ENCODE results near the gene CFAP100. TPM values are rescaled to one million over a fixed set of nuclear protein-coding genes. Genes with fewer than 3 reads are reported as not detected.

CFAP100 gene
- total and polyA plus RNA-seq, 9 of the 15 experiments (the other 6 are each of a cell fraction or from before 2014, with no cell fraction given): not detected

DNA sequence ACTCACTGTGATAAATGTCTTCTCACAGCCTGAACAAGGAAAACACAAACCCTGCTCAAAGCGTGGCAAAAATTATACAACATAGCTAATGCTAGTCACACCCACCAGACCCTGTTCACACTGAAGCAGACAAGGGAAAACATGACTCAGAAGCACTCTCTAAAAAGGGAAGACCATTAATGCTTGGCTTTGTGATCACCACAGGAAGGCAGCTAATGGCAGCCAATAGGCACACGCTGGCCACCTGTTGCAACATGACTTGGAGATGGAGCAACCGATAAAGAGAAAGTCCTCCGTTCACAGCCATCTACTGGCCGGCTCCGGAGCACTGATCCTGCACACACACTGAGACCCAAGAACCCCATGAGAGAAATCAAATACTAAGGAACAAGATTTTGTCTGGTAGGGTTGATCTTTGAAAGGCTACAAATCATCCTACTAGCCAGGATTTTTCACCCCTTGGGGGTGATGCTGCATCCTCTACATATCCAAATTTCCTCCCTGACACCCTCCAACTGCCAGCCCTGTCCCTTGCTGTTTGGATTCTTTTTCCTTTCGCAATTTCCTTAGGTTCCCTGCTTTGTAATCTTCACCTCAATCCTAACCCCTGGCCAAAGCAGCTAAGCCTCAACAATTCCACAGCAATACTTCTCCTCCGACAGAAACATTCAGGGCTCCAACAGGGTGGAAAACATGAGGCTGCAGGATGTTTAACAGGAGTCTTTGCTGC, 77.7 kb downstream of the CFAP100 start:
- ChIA-PET CTCF (ENCODE audit: low intra/inter-chr PET ratio) (no interaction called here), POLR2A (interaction anchor here (0.6 to 1.2 kb wide), 6 partner anchors 17 to 441 kb away, joined by 3 to 8 read pairs (median 3); no protein-coding TSS in a partner anchor)
- Histone ChIP-seq H3K4me1 (replicated peaks in 1 of 2; ENCODE audit: control insufficient read depth in 2 of 2, insufficient read depth in 2 of 2, low read length in 2 of 2) (peaks cover 27 to 28% of the 10 kb centered on the region in 2 experiments; a peak in 4 of 5 replicates), H3K9ac (ENCODE audit: insufficient read depth in 1 of 2, low read depth in 2 of 2, low read length in 2 of 2) (no peak overlapping the region; a peak in 2 of 4 replicates), H3K9me1 (ENCODE audit: control insufficient read depth, insufficient read depth, low read length) (no peaks in the 10 kb centered on the region), H3K27me3 (ENCODE audit: control insufficient read depth in 2 of 2, insufficient read depth in 2 of 2, low read length in 2 of 2) (no peaks in the 10 kb centered on the region), H3K79me2 (ENCODE audit: control insufficient read depth, insufficient read depth, low read length) (peaks cover 47% of the 10 kb centered on the region), H3K4me3 (no peak overlapping the region), H3K9me3 (replicated peaks; ENCODE audit: control insufficient read depth, insufficient read depth, low read depth, low read length) (no peaks in the 10 kb centered on the region), H2AFZ (ENCODE audit: low read depth, low read length) (no peak overlapping the region), H3K36me3 (ENCODE audit: control insufficient read depth, insufficient read depth, low read length) (peaks cover 44% of the 10 kb centered on the region), H3K27ac (ENCODE audit: extremely low read depth, low read depth, low read length) (peak overlapping the region; percentile 29; the same call in 2 of the 3 replicates), H3K4me2 (ENCODE audit: insufficient read depth, low read length) (peak overlapping the region; percentile 66), H4K20me1 (replicated peaks; ENCODE audit: control insufficient read depth, insufficient read depth, low read length) (peaks cover 8% of the 10 kb centered on the region)
- DNase-seq (ENCODE audit: extremely low read depth in 1 of 4, low spot score in 3 of 4) (peak; percentile 40 to 76 (median 63)), ATAC-seq (peak; percentile 73), FAIRE-seq (peak; percentile 88)
- in situ Hi-C loops (cut with MboI): no loop called here
- no TSS peak for BruUV-seq (replicated peaks)
- intact Hi-C loops (cut with micrococcal nuclease): no loop called here
- WGBS (ENCODE audit: insufficient coverage, low coverage, missing lambda C conversion rate): 16% methylated on average over 7 of the region's 8 CpGs
- TF ChIP-seq ZNF512 (tag; IDR thresholded peaks at IDR 0.05): no peak
- no peak for TF ChIP-seq HLTF (IDR thresholded peaks at IDR 0.05)
- TF ChIP-seq, protein P1, sequence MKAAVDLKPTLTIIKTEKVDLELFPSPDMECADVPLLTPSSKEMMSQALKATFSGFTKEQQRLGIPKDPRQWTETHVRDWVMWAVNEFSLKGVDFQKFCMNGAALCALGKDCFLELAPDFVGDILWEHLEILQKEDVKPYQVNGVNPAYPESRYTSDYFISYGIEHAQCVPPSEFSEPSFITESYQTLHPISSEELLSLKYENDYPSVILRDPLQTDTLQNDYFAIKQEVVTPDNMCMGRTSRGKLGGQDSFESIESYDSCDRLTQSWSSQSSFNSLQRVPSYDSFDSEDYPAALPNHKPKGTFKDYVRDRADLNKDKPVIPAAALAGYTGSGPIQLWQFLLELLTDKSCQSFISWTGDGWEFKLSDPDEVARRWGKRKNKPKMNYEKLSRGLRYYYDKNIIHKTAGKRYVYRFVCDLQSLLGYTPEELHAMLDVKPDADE (conservative IDR thresholded peaks at IDR 0.05; ENCODE audit: control insufficient read depth, low read depth, low read length): no peak
- no peak for TF ChIP-seq SRSF9 (IDR thresholded peaks at IDR 0.05; ENCODE audit: borderline replicate concordance, low read depth, low read length)
- TF ChIP-seq E2F6 (IDR thresholded peaks at IDR 0.05; ENCODE audit: borderline replicate concordance in 1 of 2, extremely low read depth in 1 of 2, insufficient read depth in 1 of 2, insufficient read length in 1 of 2, low read depth in 1 of 2, low read length in 1 of 2, poor library complexity in 1 of 2, severe bottlenecking in 1 of 2): peak; percentile 27 to 56
- TF ChIP-seq ZNF263 (CRISPR knock-in tag; IDR thresholded peaks at IDR 0.05; ENCODE audit: borderline replicate concordance): no peak
- no peak for TF ChIP-seq ZEB2 (IDR thresholded peaks at IDR 0.05)
- TF ChIP-seq FUS (optimal IDR thresholded peaks at IDR 0.05; ENCODE audit: low read depth, low read length): no peak
- TF ChIP-seq TRIM24 (IDR thresholded peaks at IDR 0.05): peak in 1 of 2 experiments; percentile 56; a peak in 1 of 4 replicates
- TF ChIP-seq, protein P2, sequence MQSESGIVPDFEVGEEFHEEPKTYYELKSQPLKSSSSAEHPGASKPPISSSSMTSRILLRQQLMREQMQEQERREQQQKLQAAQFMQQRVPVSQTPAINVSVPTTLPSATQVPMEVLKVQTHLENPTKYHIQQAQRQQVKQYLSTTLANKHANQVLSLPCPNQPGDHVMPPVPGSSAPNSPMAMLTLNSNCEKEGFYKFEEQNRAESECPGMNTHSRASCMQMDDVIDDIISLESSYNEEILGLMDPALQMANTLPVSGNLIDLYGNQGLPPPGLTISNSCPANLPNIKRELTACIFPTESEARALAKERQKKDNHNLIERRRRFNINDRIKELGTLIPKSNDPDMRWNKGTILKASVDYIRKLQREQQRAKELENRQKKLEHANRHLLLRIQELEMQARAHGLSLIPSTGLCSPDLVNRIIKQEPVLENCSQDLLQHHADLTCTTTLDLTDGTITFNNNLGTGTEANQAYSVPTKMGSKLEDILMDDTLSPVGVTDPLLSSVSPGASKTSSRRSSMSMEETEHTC (IDR thresholded peaks at IDR 0.05): no peak
- no peak for TF ChIP-seq ZNF740 (CRISPR knock-in tag; IDR thresholded peaks at IDR 0.05)
- no peak for TF ChIP-seq ZNF740 (tag; IDR thresholded peaks at IDR 0.05)
- no peak for TF ChIP-seq ZNF431 (CRISPR knock-in tag; IDR thresholded peaks at IDR 0.05)
- peak; percentile 26 for TF ChIP-seq TBP (optimal IDR thresholded peaks at IDR 0.05; ENCODE audit: low read depth, low read length)
- TF ChIP-seq POLR2AphosphoS2 (IDR thresholded peaks at IDR 0.05; ENCODE audit: low read length): no peak
- no peak for TF ChIP-seq CSDE1 (IDR thresholded peaks at IDR 0.05)

Data from K562 (cell line).